Hepatocyte (in vitro differentiated cells): ENCODE measurements around the gene ACSS2.

ENCODE experiments used
- EZH2 ChIP-seq: fragments of 200-600 bp; sonication (generic); IDR thresholded peaks from 2 replicates; pipeline ENCODE4 v1.6.1; 2016; ENCODE audit warnings: antibody characterized with exemption, mild to moderate bottlenecking, borderline replicate concordance
- TF ChIP-seq, protein P1 (sequence below): fragments of 200-600 bp; sonication (generic); IDR thresholded peaks from 2 replicates; pipeline ENCODE4 v1.5.1; 2016; ENCODE audit warnings: antibody characterized with exemption, mild to moderate bottlenecking; ENCODE audit not compliant: poor library complexity

DNA sequence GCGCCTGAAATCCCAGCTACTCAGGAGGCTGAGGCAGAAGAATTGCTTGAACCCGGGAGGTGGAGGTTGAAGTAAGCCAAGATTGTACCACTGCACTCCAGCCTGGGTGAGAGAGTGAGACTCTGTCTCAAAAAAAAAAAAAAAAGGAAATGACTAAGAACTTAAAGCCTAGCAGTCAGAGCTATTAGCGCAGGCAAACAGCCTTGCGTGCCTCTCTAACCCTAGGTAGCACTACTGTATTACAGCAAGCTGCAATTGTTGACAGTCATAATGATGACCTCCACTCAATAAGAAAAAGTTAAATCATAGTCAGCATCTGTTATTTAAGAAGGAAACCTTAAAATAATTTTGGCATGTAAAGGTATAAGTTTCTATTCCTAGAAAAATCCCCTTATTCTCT lies 64.8 kb downstream of the ACSS2 start:
- TF ChIP-seq, protein P1, sequence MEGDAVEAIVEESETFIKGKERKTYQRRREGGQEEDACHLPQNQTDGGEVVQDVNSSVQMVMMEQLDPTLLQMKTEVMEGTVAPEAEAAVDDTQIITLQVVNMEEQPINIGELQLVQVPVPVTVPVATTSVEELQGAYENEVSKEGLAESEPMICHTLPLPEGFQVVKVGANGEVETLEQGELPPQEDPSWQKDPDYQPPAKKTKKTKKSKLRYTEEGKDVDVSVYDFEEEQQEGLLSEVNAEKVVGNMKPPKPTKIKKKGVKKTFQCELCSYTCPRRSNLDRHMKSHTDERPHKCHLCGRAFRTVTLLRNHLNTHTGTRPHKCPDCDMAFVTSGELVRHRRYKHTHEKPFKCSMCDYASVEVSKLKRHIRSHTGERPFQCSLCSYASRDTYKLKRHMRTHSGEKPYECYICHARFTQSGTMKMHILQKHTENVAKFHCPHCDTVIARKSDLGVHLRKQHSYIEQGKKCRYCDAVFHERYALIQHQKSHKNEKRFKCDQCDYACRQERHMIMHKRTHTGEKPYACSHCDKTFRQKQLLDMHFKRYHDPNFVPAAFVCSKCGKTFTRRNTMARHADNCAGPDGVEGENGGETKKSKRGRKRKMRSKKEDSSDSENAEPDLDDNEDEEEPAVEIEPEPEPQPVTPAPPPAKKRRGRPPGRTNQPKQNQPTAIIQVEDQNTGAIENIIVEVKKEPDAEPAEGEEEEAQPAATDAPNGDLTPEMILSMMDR = no peak
- no peak for TF ChIP-seq EZH2
